Transverse colon (tissue), 3 donors: ENCODE data around the gene RPL4.

Experiments
- POLR2A ChIP-seq: fragments of 450-650 bp; IDR thresholded peaks from one replicate; pipeline ENCODE4 v1.6.1; 2016; ENCODE audit warnings: antibody characterized with exemption, mild to moderate bottlenecking, moderate library complexity
- TF ChIP-seq, protein P1 (sequence below), 5 experiments: fragments of 200-600 bp in 3 of 5; fragments of 450-650 bp in 2 of 5; sonication (generic) in 3 of 5; IDR thresholded peaks; 1 replicate in 2 of 5; 2 replicates in 3 of 5; pipeline ENCODE4 v1.5.1; 2016 to 2017; ENCODE audit warnings: antibody characterized with exemption in 5 of 5, inconsistent platforms in 3 of 5, mild to moderate bottlenecking in 2 of 5, moderate library complexity in 1 of 5

DNA sequence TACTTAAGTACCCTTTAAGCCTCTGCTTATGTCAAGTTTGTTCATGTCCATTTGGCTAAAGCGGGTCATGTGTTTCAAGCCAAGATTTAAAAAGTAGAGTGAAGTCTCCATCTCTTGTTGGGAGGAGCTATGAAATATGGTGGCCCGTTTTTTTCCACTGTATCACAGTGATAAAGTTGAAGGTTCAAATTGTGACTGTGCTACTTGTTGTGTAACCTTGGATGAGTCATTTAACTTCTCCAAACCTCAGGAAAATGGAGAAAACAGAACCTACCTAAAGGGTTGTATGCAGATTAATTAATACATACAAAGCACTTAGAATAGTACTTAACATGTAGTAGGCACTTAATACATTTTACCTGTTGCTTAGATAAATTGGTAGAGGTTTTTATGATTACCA lies 50.5 kb downstream of the RPL4 start:
- TF ChIP-seq, protein P1, sequence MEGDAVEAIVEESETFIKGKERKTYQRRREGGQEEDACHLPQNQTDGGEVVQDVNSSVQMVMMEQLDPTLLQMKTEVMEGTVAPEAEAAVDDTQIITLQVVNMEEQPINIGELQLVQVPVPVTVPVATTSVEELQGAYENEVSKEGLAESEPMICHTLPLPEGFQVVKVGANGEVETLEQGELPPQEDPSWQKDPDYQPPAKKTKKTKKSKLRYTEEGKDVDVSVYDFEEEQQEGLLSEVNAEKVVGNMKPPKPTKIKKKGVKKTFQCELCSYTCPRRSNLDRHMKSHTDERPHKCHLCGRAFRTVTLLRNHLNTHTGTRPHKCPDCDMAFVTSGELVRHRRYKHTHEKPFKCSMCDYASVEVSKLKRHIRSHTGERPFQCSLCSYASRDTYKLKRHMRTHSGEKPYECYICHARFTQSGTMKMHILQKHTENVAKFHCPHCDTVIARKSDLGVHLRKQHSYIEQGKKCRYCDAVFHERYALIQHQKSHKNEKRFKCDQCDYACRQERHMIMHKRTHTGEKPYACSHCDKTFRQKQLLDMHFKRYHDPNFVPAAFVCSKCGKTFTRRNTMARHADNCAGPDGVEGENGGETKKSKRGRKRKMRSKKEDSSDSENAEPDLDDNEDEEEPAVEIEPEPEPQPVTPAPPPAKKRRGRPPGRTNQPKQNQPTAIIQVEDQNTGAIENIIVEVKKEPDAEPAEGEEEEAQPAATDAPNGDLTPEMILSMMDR (IDR thresholded peaks at IDR 0.05), result no peak
- TF ChIP-seq POLR2A, result no peak
